NCI-H510A treated with DMSO at 0.1 percent for 48 hours (cell line): ENCODE data around the gene FILIP1.

Experiments used
- DNase-seq: peaks from one replicate; lab custom pipeline; 2025; lab: John Stamatoyannopoulos, UW

FILIP1 gene

GRCh38 chr6:75266716-75267291, 226.8 kb downstream of the FILIP1 start:
- peak; percentile 15 for DNase-seq

GRCh38 chr6:75263401-75263750, 230.2 kb downstream of the FILIP1 start:
- DNase-seq, result no peak

GRCh38 chr6:75262716-75263400, 230.7 kb downstream of the FILIP1 start:
- no peak for DNase-seq

GRCh38 chr6:75261299-75261698, 232.3 kb downstream of the FILIP1 start:
- no peak for DNase-seq

- DNase-seq, result no peak
These were observed 236.1 kb downstream of the FILIP1 start for GRCh38 chr6:75257343-75258087.

GRCh38 chr6:75250552-75250951, 243.0 kb downstream of the FILIP1 start:
- no peak for DNase-seq

GRCh38 chr6:75249837-75250236, 243.8 kb downstream of the FILIP1 start:
- DNase-seq, result no peak

GRCh38 chr6:75246386-75246785, 247.2 kb downstream of the FILIP1 start:
- no peak for DNase-seq

- peak; percentile 14 for DNase-seq
These were observed 249.5 kb downstream of the FILIP1 start for GRCh38 chr6:75244063-75244584.

- DNase-seq, result peak; percentile 92
These were observed 250.1 kb downstream of the FILIP1 start, which contains the start of gene COX7A2 for GRCh38 chr6:75243333-75244062. Gene COX7A2 (minus strand): TSS chr6:75243801. CDS start chr6:75243734, 67 bp downstream.
